HG02678 (cell line): ENCODE data around the gene RPTOR.

Experiments
- ATAC-seq: cut with Tn5 transposase; IDR thresholded peaks from one replicate; pipeline ENCODE4 v1.9.1; 2021; ENCODE audit warnings: mild to moderate bottlenecking, moderate library complexity; ENCODE audit not compliant: unreplicated experiment

The RPTOR gene

GRCh38 chr17:80919331-80920311 is 375.0 kb downstream of the RPTOR start:
- no peak for ATAC-seq

DNA sequence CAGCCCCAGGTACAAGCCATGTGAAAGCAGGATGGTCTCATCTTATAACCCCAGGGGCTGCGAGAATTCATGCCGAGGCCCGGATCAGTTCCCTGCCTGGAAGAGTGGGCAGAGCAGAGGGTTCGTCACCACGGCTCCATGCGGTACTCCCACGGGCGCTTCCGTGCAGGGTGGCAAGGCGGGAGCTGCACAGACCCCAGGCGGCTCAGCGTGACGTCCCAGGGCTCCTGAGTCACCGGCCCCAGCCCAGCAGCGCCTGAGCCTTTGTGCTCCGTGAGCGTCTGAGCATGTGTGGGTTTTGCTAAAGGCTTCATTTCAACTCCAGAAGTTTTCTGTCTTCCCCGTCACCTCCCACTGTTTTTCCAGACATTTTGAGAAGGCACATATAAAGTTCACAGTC is 375.8 kb downstream of the RPTOR start:
- ATAC-seq = no peak

DNA sequence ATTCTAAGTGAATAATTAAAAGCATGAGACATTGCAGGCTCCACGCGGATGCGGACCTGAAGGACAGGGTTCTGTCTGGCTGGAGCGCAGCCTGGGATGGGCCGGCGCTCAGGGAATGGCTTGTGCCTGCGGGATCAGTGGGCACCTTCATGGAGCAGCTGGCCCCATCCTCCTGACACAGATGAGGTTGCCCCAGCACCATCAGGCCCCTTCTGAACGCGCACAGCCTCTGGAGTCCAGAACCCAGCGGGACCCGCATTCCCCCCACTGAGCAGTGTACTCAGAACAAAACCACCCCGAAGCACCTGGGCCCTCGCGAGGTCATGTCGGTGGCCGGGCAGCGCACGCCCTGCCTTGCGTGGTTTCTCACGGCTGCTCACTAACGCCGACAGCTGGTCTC is 376.5 kb downstream of the RPTOR start:
- no peak for ATAC-seq

GRCh38 chr17:80921741-80922579 is 377.3 kb downstream of the RPTOR start:
- ATAC-seq = no peak

GRCh38 chr17:80922580-80923160 is 378.0 kb downstream of the RPTOR start:
- no peak for ATAC-seq

DNA sequence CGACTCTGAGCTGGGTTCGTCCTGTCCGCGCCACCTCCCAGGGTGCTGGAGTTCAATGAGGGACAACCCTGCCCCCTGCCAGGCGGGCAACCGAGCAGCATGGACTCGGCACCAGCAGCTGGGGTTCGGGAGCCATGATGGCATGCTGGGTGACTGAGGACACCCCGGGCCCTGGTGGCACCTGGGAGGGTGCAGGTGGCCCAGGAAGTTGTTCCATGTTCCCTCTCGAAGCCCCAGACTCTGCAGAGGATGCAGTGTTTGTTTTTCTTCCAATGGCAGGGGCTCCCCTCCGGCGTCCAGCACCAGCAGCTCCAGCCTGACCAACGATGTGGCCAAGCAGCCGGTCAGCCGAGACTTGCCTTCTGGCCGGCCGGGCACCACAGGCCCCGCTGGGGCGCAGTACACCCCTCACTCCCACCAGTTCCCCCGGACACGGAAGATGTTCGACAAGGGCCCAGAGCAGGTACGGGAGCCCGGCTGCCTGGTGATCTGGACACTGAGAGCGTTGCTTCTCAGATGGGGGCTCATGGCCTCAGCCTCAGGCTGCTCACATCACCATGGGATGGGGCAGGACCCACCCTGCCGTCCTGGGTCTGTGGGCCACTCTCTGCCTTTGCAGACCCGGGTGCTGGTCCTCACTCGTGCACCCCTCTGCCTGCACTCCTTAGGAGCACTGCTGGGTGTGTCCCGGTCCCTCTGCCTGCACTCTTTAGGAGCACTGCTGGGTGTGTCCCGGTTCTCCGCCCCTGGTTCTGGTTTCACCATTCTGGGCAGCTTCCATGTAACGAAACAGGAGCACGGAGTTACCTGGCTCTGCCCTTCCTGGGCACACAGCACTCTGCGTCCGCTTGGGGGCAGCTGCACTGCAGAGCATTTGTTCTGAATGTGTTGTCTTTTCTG is 378.8 kb downstream of the RPTOR start:
- no peak for ATAC-seq

DNA sequence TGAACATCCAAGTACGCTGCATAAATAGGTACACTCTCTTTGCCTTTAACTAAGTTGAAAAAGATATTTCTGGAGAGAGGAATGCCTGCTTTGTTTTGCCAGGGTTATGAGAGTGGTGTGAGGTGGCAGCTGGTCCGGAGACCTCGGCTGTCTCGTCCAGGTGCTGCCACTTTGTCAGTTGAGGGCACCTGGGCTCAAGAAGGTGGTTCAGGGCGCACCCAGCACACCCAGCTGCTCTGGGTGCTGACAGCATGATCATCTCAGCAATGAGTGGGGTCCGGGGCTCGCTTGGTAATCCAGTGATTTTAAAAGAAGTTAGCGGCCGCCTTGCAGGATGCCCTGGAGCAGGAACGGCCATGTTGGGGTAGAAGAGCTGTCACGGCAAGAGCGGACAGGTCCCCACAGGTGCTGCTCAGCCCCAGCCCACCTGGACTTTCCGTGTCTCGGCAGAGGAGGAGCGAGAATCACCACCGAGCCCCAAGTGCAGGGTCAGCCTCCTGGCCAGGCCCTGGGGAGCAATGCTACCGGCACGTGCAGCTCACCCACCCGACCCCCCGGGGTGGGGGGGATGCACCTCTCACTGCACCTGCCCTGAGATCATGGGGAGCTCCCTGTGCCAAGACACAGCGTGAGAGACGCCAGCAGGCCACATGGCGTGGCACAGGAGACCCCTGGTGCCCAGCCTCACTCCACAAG is 379.6 kb downstream of the RPTOR start:
- ATAC-seq = no peak

DNA sequence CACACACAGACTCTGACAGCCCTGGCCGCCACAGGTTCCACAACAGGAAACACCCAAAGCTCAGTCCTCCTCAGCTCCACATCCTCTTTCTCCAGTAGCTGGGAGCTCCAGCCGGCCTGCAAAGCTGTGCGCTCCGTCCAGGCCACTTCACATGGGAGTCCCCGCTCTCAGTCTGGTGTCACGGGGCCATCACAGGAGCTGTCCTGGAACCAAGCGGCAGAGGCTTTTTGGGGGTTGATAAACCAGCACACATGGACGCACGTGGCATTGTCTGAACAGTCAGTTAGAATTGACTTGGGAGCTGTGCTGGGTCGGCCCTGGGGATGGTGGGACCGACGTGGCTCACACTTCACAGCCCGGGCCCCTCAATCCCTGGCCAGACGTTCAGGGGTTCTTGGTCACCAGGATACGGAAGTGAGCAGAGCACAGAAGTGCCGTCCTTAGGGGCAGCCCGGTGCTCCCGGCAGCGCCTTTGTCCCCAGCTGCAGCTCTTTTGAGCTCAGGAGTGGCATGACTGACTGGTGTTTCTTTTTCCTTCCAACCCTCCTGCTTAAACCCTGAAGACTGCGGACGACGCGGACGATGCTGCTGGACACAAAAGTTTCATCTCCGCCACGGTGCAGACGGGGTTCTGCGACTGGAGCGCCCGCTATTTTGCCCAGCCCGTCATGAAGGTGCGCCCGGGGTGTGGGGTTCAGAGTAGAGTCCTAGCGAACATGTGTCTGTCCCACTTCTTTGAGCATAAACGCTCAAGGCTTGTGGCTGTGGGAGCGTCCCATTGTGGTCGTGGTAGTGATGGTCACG is 380.4 kb downstream of the RPTOR start:
- no peak for ATAC-seq

GRCh38 chr17:80925688-80926335 is 381.2 kb downstream of the RPTOR start:
- no peak for ATAC-seq

DNA sequence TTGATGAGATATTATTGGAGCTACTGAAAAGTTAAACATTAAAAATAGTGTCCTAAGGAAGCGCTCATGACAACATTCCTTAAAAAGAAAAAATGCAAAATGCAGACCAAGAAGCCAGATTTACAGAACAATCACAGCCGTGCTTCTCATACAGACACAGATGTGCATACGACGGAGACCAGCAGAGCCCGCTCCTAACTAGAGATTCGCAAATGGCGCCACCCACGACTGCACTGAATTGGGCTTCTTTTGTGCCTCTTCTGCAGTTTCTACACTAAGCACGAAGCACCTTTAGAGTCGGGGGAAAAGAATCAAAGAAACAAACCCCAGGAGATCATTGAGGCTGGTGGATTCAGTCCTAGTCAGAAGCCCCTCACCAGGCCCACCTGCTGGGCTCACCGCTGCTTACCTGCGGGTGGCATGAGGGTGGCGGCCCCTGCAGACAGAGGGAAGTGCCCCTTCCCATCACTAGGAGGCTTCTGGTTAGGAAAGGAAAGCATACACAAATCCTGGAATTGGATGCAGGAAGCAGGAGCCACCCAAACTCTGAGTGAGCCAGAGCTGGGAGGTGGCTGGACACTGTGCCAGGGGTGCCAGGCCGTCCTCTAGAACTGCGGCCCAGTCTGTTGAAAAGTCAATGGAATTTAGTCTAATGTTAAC is 382.1 kb downstream of the RPTOR start:
- ATAC-seq = no peak

DNA sequence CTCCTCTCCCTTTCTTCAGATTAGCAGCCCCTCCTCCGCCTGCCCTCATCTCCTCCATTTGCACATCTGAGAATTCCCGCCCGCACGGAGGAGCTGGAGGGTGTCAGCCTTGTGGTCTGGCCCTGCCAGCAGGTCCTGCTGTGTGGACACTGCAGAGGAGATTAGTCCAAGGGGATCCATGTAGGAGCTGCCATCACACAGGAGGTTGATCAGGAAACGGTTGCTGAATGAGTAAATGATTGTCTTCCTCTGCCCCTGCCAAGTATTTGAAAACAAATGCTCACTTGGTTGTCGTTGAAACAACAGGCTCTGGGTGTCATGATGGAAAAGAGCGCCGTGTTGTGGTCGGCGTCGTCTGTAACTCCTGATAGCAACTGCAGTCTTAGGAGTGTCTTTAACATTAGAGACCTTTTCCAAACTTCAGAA is 383.2 kb downstream of the RPTOR start:
- no peak for ATAC-seq

DNA sequence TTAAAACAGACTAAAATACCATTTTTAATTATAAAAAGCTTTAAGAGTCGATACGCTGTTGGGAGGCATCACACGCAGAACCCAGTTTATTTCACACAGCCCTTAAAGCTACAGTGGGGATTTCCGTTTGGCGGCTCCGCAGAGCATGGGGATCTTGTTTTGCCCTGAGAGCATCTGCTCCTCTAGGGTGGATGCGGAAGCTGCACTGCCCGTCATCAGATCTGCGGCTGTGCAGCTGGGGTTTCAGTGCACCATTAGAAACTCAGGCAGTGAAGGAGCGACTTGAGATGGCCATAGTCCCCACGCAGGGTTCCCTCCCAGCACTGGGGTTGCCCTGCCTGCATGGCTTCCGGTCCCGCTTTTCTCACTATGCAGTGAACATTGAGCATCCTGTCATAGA is 384.8 kb downstream of the RPTOR start:
- ATAC-seq = no peak

DNA sequence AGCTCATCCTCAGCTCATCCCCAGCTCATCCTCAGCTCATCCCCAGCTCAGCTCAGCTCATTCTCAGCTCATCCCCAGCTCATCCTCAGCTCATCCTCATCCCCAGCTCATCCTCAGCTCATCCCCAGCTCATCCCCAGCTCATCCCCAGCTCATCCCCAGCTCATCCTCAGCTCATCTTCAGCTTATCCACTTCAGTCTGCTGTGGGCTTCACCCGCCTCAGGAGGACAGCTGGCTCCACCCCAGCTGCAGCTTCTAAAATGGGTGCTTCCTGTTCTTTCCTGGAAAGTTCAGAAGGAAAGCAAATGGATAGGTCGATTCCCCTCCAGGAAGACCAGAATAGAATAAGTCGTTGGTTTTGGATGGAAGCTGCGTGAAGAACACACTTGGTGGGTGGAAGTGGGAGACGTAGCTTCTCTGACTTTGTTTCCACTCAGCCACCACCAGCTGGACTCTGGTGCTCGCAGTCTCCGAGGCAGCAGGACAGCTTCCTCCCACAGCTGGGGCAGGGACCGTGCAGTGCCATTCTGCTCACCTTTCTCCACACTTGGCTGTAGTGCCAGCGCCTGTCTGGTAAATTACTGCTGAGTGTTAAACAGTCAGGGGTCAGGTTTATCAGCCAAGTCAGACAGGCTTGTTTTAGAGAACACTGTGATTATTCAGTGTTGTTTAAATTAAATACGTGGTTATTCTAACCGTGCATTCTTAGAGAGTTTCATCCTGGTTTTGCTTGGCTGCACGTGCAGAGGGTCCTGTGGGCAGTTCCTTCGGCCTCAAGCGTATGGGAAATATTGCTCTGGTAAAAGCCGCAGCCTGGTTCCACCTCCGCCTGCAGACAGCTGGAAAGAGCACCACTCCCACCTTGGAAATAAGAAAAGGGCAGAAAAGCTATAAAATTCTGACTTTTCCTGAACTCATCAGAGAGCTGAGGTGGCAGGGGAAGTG is 386.0 kb downstream of the RPTOR start:
- no peak for ATAC-seq

DNA sequence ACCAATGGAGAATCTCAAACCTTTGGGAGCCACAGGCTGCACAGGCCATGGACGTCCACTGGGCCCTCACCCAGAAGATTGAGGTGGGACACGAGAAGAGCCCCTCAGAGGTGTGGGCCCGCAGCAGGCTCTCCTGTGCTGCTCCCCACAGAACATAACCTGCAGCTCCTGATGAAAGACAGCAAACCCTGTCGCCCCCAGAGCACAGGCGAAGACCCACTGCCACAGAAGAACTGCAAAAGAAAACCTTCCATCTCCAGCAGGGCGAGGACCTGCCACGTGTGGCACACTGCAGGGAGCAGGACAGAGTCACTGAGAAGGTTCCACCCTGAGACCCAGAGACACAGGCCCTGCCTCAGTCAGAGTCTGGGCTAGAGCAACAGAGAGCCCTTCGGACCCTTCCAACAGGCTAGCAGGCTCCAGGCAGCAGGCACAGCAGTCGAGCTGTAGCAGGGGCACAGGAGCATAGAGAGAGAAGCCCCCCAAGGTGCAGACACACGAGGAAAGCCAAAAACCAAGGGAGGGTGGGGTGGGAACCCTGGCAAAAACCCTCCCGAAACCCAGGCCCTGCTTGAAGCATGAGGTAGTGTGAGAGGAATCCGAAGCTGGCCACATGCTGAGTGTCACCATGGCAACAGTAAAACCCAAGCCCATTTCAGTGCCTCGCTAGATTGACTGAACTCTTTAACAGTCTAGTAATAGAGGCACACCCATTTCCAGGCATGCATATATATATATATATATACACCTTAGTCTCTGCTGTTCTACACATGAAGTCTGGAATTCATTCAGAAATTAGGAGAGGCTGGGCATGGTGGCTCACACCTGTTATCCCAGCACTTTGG is 387.0 kb downstream of the RPTOR start:
- ATAC-seq = no peak

- ATAC-seq = no peak
These were observed 390.9 kb downstream of the RPTOR start for GRCh38 chr17:80935526-80935925.

- no peak for ATAC-seq
These were observed 391.6 kb downstream of the RPTOR start for GRCh38 chr17:80936218-80936617.
